ENCODE measurements around the gene LDHAL6A. TPM values are rescaled to one million over a fixed set of nuclear protein-coding genes. Genes with fewer than 3 reads are reported as not detected.

Gene LDHAL6A
- total and polyA plus RNA-seq, 2 donors (not counting 3 experiments of a cell fraction or from before 2014, with no cell fraction given), result not detected

GRCh38 chr11:18491924-18492323 is 36.3 kb downstream of the LDHAL6A start:
- Histone ChIP-seq H3K4me3 (replicated peaks in 1 of 3; ENCODE audit: insufficient read depth in 1 of 3, low read depth in 1 of 3, low read length in 3 of 3) (no peak overlapping the region), H3K4me1 (ENCODE audit: control insufficient read depth, extremely low read depth, insufficient read depth, low read length) (no peaks in the 10 kb centered on the region), H3K9ac (replicated peaks; ENCODE audit: extremely low read depth, insufficient read depth, low read length) (no peak overlapping the region), H2AFZ (ENCODE audit: low read depth, low read length) (no peak overlapping the region), H3K9me1 (replicated peaks; ENCODE audit: control insufficient read depth, extremely low read depth, insufficient read depth, low read length) (no peaks in the 10 kb centered on the region), H3K4me2 (ENCODE audit: insufficient read depth, low read length) (no peak overlapping the region), H3K27me3 (ENCODE audit: control insufficient read depth in 2 of 2, insufficient read depth in 2 of 2, low read length in 2 of 2) (no peaks in the 10 kb centered on the region), H4K20me1 (replicated peaks; ENCODE audit: control insufficient read depth, extremely low read depth, insufficient read depth, low read length) (no peaks in the 10 kb centered on the region), H3K9me3 (replicated peaks; ENCODE audit: control insufficient read depth, insufficient read depth, low read length) (no peaks in the 10 kb centered on the region), H3K79me2 (ENCODE audit: control insufficient read depth, insufficient read depth, low read length) (no peaks in the 10 kb centered on the region), H3K27ac (ENCODE audit: insufficient read depth, low read depth, low read length) (no peak overlapping the region), H3K36me3 (ENCODE audit: control insufficient read depth in 2 of 2, extremely low read depth in 1 of 2, insufficient read depth in 2 of 2, low read length in 2 of 2) (peaks cover 2 to 13% of the 10 kb centered on the region in 2 experiments)
- POLR2A ChIA-PET, result no interaction called here
- CTCF ChIA-PET, result interaction anchor here (0.8 kb wide), 1 partner anchor 248 kb away, joined by 3 read pairs; no protein-coding TSS in a partner anchor
- no peak for DNase-seq (ENCODE audit: low read depth, low spot score)
- dilution Hi-C loops (cut with MboI; ENCODE audit: extremely low pct_ligation_motif_present, low sequenced_read_pairs) (no loop called here), intact Hi-C loops (cut with micrococcal nuclease) (no loop called here)
- TF ChIP-seq FOS (IDR thresholded peaks at IDR 0.05; ENCODE audit: borderline replicate concordance, insufficient read depth, low read length) (no peak), EZH2 (IDR thresholded peaks at IDR 0.05; ENCODE audit: borderline replicate concordance, low read depth, low read length, severe bottlenecking) (no peak), CTCF (IDR thresholded peaks at IDR 0.05; ENCODE audit: extremely low read depth in 1 of 2, insufficient read depth in 1 of 2, low read depth in 1 of 2, low read length in 2 of 2) (no peak), POLR2AphosphoS5 (IDR thresholded peaks at IDR 0.05; ENCODE audit: insufficient read depth, low read depth, low read length) (no peak), POLR2A (IDR thresholded peaks at IDR 0.05; ENCODE audit: low read depth, low read length) (no peak), JUN (IDR thresholded peaks at IDR 0.05; ENCODE audit: borderline replicate concordance, insufficient read depth, insufficient read length, low read depth) (no peak)
- no TSS peak for BruUV-seq (replicated peaks)
- FAIRE-seq, result no peak

GRCh38 chr11:18492888-18493287 is 37.2 kb downstream of the LDHAL6A start:
- no peak for FAIRE-seq
- H3K27me3 ChIP-seq (ENCODE audit: control insufficient read depth in 2 of 2, insufficient read depth in 2 of 2, low read length in 2 of 2), result no peaks in the 10 kb centered on the region
- no peaks in the 10 kb centered on the region for H3K79me2 ChIP-seq (ENCODE audit: control insufficient read depth, insufficient read depth, low read length)
- H3K27ac ChIP-seq (ENCODE audit: insufficient read depth, low read depth, low read length), result no peak overlapping the region
- no peak overlapping the region for H3K9ac ChIP-seq (replicated peaks; ENCODE audit: extremely low read depth, insufficient read depth, low read length)
- no peaks in the 10 kb centered on the region for H3K9me3 ChIP-seq (replicated peaks; ENCODE audit: control insufficient read depth, insufficient read depth, low read length)
- H4K20me1 ChIP-seq (replicated peaks; ENCODE audit: control insufficient read depth, extremely low read depth, insufficient read depth, low read length), result no peaks in the 10 kb centered on the region
- DNase-seq (ENCODE audit: low read depth, low spot score), result no peak
- no peaks in the 10 kb centered on the region for H3K4me1 ChIP-seq (ENCODE audit: control insufficient read depth, extremely low read depth, insufficient read depth, low read length)
- H2AFZ ChIP-seq (ENCODE audit: low read depth, low read length), result no peak overlapping the region
- no peak for TF ChIP-seq MAX (IDR thresholded peaks at IDR 0.05; ENCODE audit: insufficient read depth, insufficient read length)
- no peak for TF ChIP-seq CTCF (IDR thresholded peaks at IDR 0.05; ENCODE audit: extremely low read depth in 1 of 2, insufficient read depth in 1 of 2, low read depth in 1 of 2, low read length in 2 of 2)
- no peak for TF ChIP-seq POLR2AphosphoS5 (IDR thresholded peaks at IDR 0.05; ENCODE audit: insufficient read depth, low read depth, low read length)
- no peak for TF ChIP-seq MYC (IDR thresholded peaks at IDR 0.05; ENCODE audit: low read depth, low read length)
- no peak for TF ChIP-seq EZH2 (IDR thresholded peaks at IDR 0.05; ENCODE audit: borderline replicate concordance, low read depth, low read length, severe bottlenecking)
- no peak for TF ChIP-seq POLR2A (IDR thresholded peaks at IDR 0.05; ENCODE audit: low read depth, low read length)
- no peak for TF ChIP-seq FOS (IDR thresholded peaks at IDR 0.05; ENCODE audit: borderline replicate concordance, insufficient read depth, low read length)
- no peak for TF ChIP-seq GATA2 (IDR thresholded peaks at IDR 0.05; ENCODE audit: insufficient read depth, insufficient read length, low read depth, low read length)
- no peak for TF ChIP-seq JUN (IDR thresholded peaks at IDR 0.05; ENCODE audit: borderline replicate concordance, insufficient read depth, insufficient read length, low read depth)
- H3K4me2 ChIP-seq (ENCODE audit: insufficient read depth, low read length), result no peak overlapping the region
- ChIA-PET CTCF (no interaction called here), POLR2A (no interaction called here)
- no peaks in the 10 kb centered on the region for H3K9me1 ChIP-seq (replicated peaks; ENCODE audit: control insufficient read depth, extremely low read depth, insufficient read depth, low read length)
- no peak overlapping the region for H3K4me3 ChIP-seq (replicated peaks in 1 of 3; ENCODE audit: insufficient read depth in 1 of 3, low read depth in 1 of 3, low read length in 3 of 3)
- BruUV-seq (replicated peaks), result no TSS peak
- peaks cover 2 to 13% of the 10 kb centered on the region in 2 experiments for H3K36me3 ChIP-seq (ENCODE audit: control insufficient read depth in 2 of 2, extremely low read depth in 1 of 2, insufficient read depth in 2 of 2, low read length in 2 of 2)
- intact Hi-C loops (cut with micrococcal nuclease), result no loop called here
- dilution Hi-C loops (cut with MboI; ENCODE audit: extremely low pct_ligation_motif_present, low sequenced_read_pairs), result no loop called here
